ENCODE measurements around the gene METTL17.
"Not testable (repeated sequence)": the region's sequence is repeated elsewhere in the genome, so short reads cannot be mapped to it uniquely, and the experiment has no call there.

Gene METTL17, protein sequence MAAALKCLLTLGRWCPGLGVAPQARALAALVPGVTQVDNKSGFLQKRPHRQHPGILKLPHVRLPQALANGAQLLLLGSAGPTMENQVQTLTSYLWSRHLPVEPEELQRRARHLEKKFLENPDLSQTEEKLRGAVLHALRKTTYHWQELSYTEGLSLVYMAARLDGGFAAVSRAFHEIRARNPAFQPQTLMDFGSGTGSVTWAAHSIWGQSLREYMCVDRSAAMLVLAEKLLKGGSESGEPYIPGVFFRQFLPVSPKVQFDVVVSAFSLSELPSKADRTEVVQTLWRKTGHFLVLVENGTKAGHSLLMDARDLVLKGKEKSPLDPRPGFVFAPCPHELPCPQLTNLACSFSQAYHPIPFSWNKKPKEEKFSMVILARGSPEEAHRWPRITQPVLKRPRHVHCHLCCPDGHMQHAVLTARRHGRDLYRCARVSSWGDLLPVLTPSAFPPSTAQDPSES

DNA sequence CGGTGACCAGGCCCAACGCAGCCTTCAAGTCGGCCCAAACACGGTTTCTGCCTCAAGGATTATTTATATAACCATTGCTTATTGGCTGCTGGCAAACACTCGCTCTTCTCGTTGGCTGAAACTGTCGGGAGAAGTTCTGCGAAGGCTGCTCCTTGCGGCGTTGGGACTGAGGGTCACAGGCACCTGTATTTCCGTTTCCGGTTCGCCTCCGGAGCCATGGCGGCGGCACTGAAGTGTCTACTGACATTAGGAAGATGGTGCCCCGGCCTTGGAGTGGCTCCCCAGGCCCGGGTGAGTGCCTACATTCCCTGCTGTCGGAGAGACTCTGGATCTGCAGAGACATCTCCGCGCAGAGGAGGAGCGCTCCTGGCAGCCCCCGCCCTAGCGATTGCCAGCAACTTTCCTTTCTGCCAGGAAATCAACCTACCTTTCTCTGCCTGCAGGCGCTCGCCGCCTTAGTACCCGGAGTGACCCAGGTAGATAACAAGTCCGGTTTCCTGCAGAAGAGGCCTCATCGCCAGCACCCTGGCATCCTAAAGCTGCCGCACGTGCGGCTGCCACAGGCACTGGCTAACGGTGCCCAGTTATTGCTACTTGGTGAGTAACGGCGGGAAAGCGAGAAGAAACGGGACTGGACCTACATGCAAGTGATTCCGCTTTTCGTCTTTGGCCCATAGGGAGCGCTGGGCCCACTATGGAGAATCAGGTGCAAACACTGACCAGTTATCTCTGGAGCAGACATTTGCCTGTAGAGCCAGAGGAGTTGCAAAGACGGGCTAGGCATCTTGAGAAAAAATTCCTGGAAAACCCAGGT lies at the start of gene METTL17:
METTL17 (plus strand) TSS at position 194 of the 814 bp plus-strand sequence; CDS start at position 217, 23 bp downstream.
- Histone ChIP-seq H3K4me1 (ENCODE audit: insufficient read depth, low read length) (no peaks in the 10 kb centered on the region), H3K36me3 (ENCODE audit: insufficient read depth, low read depth, low read length) (peaks cover 35% of the 10 kb centered on the region), H3K27ac (ENCODE audit: low read length) (peak within 1 kb of the TSS; percentile 45), H3K9ac (ENCODE audit: low read depth, low read length) (peak within 1 kb of the TSS; percentile 85; the same call in 1 of the 2 replicates), H3K4me3 (ENCODE audit: low read length) (peak within 1 kb of the TSS; percentile 93), H3K27me3 (ENCODE audit: insufficient read depth, low read length) (no peaks in the 10 kb centered on the region), H3K9me3 (ENCODE audit: insufficient read depth, low read depth, low read length) (no peaks in the 10 kb centered on the region)

DNA sequence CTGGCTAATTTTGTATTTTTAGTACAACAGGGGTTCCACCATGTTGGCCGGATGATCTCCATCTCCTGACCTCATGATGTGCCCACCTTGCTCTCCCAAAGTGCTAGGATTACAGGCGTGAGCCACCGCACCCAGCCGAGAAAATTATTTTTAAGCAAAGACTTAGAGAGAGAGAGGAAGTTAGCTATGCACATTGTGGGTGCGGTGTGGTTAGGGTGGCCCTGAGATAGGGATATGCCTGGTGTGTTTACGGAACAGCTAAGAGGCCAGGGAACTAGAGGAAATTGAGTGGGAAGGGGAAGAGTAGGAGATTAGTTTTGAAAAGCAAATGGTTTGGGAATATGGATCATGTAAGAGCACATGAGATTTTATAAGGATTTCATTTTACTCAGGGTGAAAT lies 44.6 kb upstream of the METTL17 start:
- not testable (repeated sequence) for H3K36me3 ChIP-seq (ENCODE audit: insufficient read depth, low read depth, low read length); H3K4me1 ChIP-seq (ENCODE audit: insufficient read depth, low read length); H3K9me3 ChIP-seq (ENCODE audit: insufficient read depth, low read depth, low read length); H3K27me3 ChIP-seq (ENCODE audit: insufficient read depth, low read length); H3K4me3 ChIP-seq (ENCODE audit: low read length); H3K9ac ChIP-seq (ENCODE audit: low read depth, low read length); H3K27ac ChIP-seq (ENCODE audit: low read length)

DNA sequence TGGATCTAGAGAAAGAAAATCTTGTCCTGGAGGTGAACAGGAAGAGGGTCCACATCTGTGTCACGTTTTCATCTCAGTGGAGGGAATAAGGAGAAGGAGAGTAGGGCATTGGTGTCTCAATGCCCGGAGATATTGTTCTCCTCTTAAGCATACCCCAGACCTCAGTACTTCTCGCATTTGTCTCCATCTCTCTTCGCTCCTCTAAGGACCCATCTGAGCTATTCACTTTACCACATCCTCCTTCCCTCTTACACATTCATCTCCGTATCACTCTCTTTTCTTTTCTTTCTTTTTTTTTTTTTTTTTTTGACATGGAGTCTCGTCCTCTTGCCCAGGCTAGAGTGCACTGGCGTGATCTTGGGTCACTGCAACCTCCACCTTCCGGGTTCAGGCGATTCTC lies 43.1 kb upstream of the METTL17 start:
- not testable (repeated sequence) for H3K27ac ChIP-seq (ENCODE audit: low read length); H3K4me3 ChIP-seq (ENCODE audit: low read length); H3K4me1 ChIP-seq (ENCODE audit: insufficient read depth, low read length); H3K27me3 ChIP-seq (ENCODE audit: insufficient read depth, low read length); H3K36me3 ChIP-seq (ENCODE audit: insufficient read depth, low read depth, low read length); H3K9me3 ChIP-seq (ENCODE audit: insufficient read depth, low read depth, low read length); H3K9ac ChIP-seq (ENCODE audit: low read depth, low read length)

DNA sequence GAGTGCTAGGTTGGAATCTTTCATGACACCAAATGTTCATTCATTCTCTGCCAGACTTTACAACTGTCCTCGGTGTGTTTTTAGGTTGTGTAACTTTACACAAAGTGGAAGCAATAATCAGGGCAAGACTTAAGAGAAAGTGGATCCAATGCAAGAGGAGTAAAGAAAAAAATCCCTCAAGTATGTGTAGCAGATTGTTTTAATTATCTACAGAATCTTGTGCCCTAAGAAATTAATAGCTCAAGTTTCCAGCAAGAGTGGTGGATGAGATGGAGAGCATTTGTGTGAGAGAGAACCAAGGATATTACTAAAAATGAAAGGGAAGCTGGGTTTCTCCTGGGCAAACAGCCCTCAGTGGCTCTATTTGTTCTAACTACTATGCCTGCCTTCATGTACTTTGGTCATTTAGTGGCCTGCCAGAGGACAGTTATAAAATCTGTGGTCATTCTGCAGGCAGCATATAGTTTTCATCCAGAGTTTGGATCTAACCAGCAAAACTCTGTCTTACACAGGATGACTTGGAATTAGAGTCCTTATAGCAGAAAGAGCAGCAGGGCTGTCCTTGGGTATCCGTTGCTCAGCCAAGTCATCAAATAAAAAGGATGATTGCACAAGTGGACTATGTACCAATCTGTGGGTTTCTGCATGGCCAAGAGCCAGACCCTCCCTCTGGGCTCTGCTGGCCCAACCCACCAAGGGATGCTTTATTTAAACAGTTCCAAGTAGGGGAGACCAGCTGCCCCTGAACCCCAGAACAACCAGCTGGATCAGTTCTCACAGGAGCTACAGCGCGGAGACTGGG lies 34.8 kb upstream of the METTL17 start, which contains the start of gene RNASE2:
RNASE2 (plus strand) TSS at position 752 of the 802 bp plus-strand sequence. CDS start 285 bp downstream, outside the sequence.
- H3K27ac ChIP-seq (ENCODE audit: low read length); H3K9ac ChIP-seq (ENCODE audit: low read depth, low read length); H3K4me3 ChIP-seq (ENCODE audit: low read length); H3K27me3 ChIP-seq (ENCODE audit: insufficient read depth, low read length); H3K4me1 ChIP-seq (ENCODE audit: insufficient read depth, low read length); H3K36me3 ChIP-seq (ENCODE audit: insufficient read depth, low read depth, low read length); H3K9me3 ChIP-seq (ENCODE audit: insufficient read depth, low read depth, low read length): not testable (repeated sequence)

DNA sequence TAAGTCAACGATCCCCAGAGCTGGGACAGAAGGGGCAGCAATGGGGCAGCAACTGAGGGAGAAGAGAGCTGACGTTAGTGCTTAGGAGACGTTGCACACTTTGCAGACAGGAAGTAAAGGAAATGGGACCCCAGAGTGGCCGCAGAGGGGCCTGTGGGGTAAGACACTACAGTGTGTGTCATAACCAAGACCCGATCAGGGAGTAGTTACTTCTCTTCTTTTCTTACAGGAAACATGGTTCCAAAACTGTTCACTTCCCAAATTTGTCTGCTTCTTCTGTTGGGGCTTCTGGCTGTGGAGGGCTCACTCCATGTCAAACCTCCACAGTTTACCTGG lies 34.3 kb upstream of the METTL17 start:
- H3K4me1 ChIP-seq (ENCODE audit: insufficient read depth, low read length); H3K9ac ChIP-seq (ENCODE audit: low read depth, low read length); H3K27me3 ChIP-seq (ENCODE audit: insufficient read depth, low read length); H3K36me3 ChIP-seq (ENCODE audit: insufficient read depth, low read depth, low read length); H3K27ac ChIP-seq (ENCODE audit: low read length); H3K4me3 ChIP-seq (ENCODE audit: low read length); H3K9me3 ChIP-seq (ENCODE audit: insufficient read depth, low read depth, low read length): not testable (repeated sequence)

DNA sequence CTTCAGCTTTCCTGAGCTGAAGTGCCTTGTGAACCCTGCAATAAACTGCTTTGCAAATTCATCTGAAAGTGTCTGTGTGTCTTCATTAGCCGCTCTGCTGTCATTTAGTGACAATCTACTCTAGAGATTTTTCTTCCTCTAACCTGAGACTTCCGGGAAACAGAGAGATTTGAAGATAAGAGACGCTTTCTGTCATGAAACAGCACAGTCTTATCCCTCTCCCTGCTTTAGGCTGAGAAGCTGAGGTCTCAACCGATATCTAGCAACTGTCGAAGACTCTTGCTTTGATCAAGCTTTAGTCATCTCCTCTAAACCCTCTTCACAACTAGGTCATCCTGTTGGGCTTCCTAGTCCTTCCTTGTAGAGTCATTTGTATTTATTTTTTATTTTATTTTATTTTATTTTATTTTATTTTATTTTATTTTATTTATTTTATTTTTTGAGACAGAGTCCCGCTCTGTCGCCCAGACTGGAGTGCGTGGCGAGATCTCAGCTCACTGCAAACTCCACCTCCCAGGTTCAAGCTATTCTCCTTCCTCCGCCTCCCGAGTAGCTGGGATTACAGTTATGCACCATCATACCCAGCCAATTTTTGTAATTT lies 33.3 kb upstream of the METTL17 start:
- Histone ChIP-seq H3K9me3 (ENCODE audit: insufficient read depth, low read depth, low read length) (no peaks in the 10 kb centered on the region), H3K27me3 (ENCODE audit: insufficient read depth, low read length) (no peaks in the 10 kb centered on the region; the same call in 1 of the 2 replicates), H3K4me1 (ENCODE audit: insufficient read depth, low read length) (peaks cover 5% of the 10 kb centered on the region; the same call in 1 of the 2 replicates), H3K4me3 (ENCODE audit: low read length) (no peak overlapping the region), H3K36me3 (ENCODE audit: insufficient read depth, low read depth, low read length) (no peaks in the 10 kb centered on the region), H3K27ac (ENCODE audit: low read length) (no peak overlapping the region), H3K9ac (ENCODE audit: low read depth, low read length) (no peak overlapping the region)

DNA sequence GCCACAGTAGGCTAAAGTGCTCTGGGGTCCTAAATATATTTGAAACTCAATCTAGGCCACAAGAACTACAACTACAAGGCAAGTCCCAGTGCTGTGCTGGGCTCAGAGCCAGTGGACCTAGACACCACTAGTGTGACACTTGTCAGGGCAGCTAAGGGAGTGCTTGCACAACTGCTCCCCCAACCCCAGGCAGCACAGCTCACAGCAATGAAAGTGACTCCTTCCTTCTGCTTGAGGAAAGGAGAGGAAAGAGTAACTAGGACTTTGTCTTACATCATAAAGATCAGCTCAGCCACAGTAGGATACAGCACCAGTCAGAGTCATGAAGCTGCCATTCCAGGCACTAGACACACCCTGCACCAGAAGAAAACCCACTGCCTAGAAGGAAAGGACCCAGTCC lies 30.8 kb upstream of the METTL17 start:
- not testable (repeated sequence) for H3K4me1 ChIP-seq (ENCODE audit: insufficient read depth, low read length); H3K9me3 ChIP-seq (ENCODE audit: insufficient read depth, low read depth, low read length); H3K27ac ChIP-seq (ENCODE audit: low read length); H3K27me3 ChIP-seq (ENCODE audit: insufficient read depth, low read length); H3K36me3 ChIP-seq (ENCODE audit: insufficient read depth, low read depth, low read length); H3K9ac ChIP-seq (ENCODE audit: low read depth, low read length); H3K4me3 ChIP-seq (ENCODE audit: low read length)

DNA sequence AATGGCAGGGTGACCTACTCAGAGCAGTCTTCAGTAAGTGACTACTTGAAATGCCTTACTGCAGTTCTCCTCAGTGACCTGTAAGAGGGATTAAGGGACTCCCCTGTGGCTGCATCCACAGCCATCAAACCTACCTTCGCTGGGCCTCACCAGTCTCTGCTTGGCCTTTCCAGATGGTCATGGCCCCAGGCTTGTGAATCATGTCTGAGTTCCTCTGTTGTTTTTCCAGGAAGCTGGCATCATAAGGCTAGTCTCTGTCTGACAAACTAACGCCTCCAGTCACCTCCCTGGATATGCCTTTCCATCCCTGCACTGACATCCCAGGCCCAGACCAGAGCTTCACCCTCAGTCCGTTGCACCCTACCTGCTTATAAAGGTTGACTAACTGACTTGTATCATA lies 20.4 kb upstream of the METTL17 start:
- Histone ChIP-seq H3K9me3 (ENCODE audit: insufficient read depth, low read depth, low read length) (no peaks in the 10 kb centered on the region), H3K4me1 (ENCODE audit: insufficient read depth, low read length) (peaks cover 3% of the 10 kb centered on the region; the same call in 1 of the 2 replicates), H3K27me3 (ENCODE audit: insufficient read depth, low read length) (peaks cover 20% of the 10 kb centered on the region)

DNA sequence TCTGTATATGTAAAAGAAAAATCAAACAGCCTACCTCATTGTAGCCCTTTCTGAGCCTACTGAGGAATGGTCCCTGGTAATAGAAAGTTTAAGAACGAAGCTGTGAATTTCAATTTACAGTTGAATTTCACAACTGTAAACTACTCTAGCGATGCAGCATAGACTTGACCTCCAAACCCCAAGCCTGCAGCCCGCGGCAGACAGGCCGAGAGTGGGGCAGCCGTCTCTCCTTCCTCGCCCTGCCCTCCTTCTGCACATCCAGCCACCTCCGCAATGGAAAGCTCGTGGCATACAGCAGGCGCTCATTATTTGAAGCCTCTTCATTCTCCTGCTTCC lies 19.2 kb upstream of the METTL17 start:
- Histone ChIP-seq H3K27ac (ENCODE audit: low read length) (no peak overlapping the region), H3K9ac (ENCODE audit: low read depth, low read length) (peak overlapping the region; percentile 88; the same call in 1 of the 2 replicates), H3K4me3 (ENCODE audit: low read length) (peak overlapping the region; percentile 84; the same call in 1 of the 2 replicates), H3K27me3 (ENCODE audit: insufficient read depth, low read length) (peaks cover 20% of the 10 kb centered on the region), H3K9me3 (ENCODE audit: insufficient read depth, low read depth, low read length) (no peaks in the 10 kb centered on the region), H3K4me1 (ENCODE audit: insufficient read depth, low read length) (peaks cover 3% of the 10 kb centered on the region; the same call in 1 of the 2 replicates), H3K36me3 (ENCODE audit: insufficient read depth, low read depth, low read length) (no peaks in the 10 kb centered on the region)

More for the DNA sequence above, 20.4 kb upstream of the METTL17 start:
- Histone ChIP-seq H3K9ac (ENCODE audit: low read depth, low read length) (no peak overlapping the region), H3K27ac (ENCODE audit: low read length) (no peak overlapping the region), H3K36me3 (ENCODE audit: insufficient read depth, low read depth, low read length) (no peaks in the 10 kb centered on the region), H3K4me3 (ENCODE audit: low read length) (no peak overlapping the region)

DNA sequence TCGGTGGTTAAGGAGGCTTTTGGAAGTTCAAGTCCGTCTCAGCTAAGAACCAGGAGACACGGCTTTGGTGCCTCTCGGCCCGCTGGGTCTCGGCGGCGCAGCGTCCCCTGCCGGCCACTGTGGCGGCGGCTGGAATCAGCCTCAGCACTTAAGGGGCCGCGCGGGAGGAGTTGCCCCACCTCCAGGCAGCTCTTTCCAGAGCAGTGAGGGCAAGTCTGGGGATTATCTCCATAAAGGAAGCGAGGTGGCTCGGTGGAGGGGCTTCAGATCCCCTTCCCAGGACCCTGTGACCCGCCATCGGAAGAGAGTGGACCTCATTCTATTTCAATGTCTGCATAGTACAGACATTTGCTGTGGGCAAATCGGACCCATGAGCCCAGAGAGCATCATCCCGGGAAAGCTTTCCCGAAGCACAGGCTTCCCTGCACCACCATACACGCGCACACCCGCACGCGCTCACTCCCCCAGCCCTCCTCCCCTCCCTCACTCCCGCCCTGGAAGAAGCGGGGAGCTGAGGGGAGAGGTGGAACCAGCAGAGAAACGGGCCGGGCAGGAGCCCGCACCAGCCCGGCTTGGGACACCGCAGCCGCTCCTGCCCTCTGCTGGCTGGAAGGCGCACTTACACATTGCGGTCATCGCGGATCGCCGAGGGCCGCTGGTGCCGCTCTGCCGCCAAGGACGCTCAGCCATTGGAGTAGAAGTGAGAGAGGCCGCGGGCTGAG lies 18.6 kb upstream of the METTL17 start:
- Histone ChIP-seq H3K36me3 (ENCODE audit: insufficient read depth, low read depth, low read length) (no peaks in the 10 kb centered on the region), H3K9ac (ENCODE audit: low read depth, low read length) (peak overlapping the region; percentile 88), H3K27ac (ENCODE audit: low read length) (no peak overlapping the region), H3K27me3 (ENCODE audit: insufficient read depth, low read length) (peaks cover 20% of the 10 kb centered on the region), H3K4me1 (ENCODE audit: insufficient read depth, low read length) (peaks cover 3% of the 10 kb centered on the region; the same call in 1 of the 2 replicates), H3K9me3 (ENCODE audit: insufficient read depth, low read depth, low read length) (no peaks in the 10 kb centered on the region), H3K4me3 (ENCODE audit: low read length) (peak overlapping the region; percentile 84)

DNA sequence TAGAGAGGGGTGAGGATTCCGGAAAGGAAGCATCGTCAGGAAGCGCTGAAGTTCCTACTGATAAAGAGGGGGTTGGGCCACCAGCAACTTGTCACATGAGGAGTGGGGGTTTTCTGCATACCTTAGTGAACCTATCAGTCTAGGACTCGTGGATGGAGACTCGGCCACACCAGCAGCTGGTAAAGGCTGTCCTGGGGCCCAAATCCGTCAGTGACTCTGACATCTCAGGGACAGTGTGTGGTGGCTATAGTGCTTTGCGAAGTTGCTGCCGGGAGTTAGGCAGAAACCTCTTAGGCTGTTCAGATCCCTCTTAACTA lies 18.1 kb upstream of the METTL17 start:
- Histone ChIP-seq H3K9me3 (ENCODE audit: insufficient read depth, low read depth, low read length) (no peaks in the 10 kb centered on the region), H3K27me3 (ENCODE audit: insufficient read depth, low read length) (peaks cover 20% of the 10 kb centered on the region), H3K27ac (ENCODE audit: low read length) (no peak overlapping the region), H3K4me1 (ENCODE audit: insufficient read depth, low read length) (peaks cover 3% of the 10 kb centered on the region; the same call in 1 of the 2 replicates), H3K4me3 (ENCODE audit: low read length) (peak overlapping the region; percentile 84), H3K36me3 (ENCODE audit: insufficient read depth, low read depth, low read length) (no peaks in the 10 kb centered on the region), H3K9ac (ENCODE audit: low read depth, low read length) (peak overlapping the region; percentile 45; the same call in 1 of the 2 replicates)
